Stimulated activated effector memory CD8-positive, alpha-beta T cell treated with anti-CD3 and anti-CD28 coated beads, Interleukin-12 subunit alpha, Interleukin-12 subunit beta, amount 100 ng/mL, for 72 hours (primary cell): ENCODE results near the gene GADL1.
A peak's percentile ranks its signal among the peaks of the same experiment; 100 is the strongest.

Experiments
- ATAC-seq: fragments of 150-1000 bp; cut with Tn5 transposase; 2 replicates; pipeline ENCODE4 v1.10.0; 2021
- DNase-seq, 2 donors: peaks; one replicate each; pipeline ENCODE4 v3.0.0; 2021 to 2022; ENCODE audit warnings: low spot score in 2 of 2
- H3K27ac Mint-ChIP-seq: one replicate; pipeline ENCODE4 v1.8.0; 2022; ENCODE audit warnings: mild to moderate bottlenecking, mixed read lengths
- H3K36me3 Mint-ChIP-seq: one replicate; pipeline ENCODE4 v1.8.0; 2022; ENCODE audit warnings: mild to moderate bottlenecking, mixed read lengths
- H3K4me1 Mint-ChIP-seq: one replicate; pipeline ENCODE4 v1.8.0; 2022; ENCODE audit warnings: mixed read lengths
- H3K4me3 Mint-ChIP-seq: one replicate; pipeline ENCODE4 v1.8.0; 2022; ENCODE audit warnings: mild to moderate bottlenecking, mixed read lengths
- H3K9me3 Mint-ChIP-seq: one replicate; pipeline ENCODE4 v1.8.0; 2022; ENCODE audit warnings: mixed read lengths

The GADL1 gene

GRCh38 chr3:30742796-30743619 lies 151.5 kb downstream of the GADL1 start:
- H3K4me1 Mint-ChIP-seq, result peaks cover 21% of the 10 kb centered on the region
- no peak for DNase-seq
- no peak overlapping the region for H3K4me3 Mint-ChIP-seq
- H3K36me3 Mint-ChIP-seq, result no peaks in the 10 kb centered on the region
- no peak overlapping the region for H3K27ac Mint-ChIP-seq
- H3K9me3 Mint-ChIP-seq, result no peaks in the 10 kb centered on the region
- no peak for ATAC-seq

GRCh38 chr3:30741889-30742288 lies 152.6 kb downstream of the GADL1 start:
- ATAC-seq, result no peak
- Mint-ChIP-seq H3K4me1 (peaks cover 23% of the 10 kb centered on the region), H3K27ac (no peak overlapping the region), H3K4me3 (no peak overlapping the region), H3K36me3 (no peaks in the 10 kb centered on the region), H3K9me3 (no peaks in the 10 kb centered on the region)
- DNase-seq, result no peak

- peak; percentile 92 for ATAC-seq
- H3K27ac Mint-ChIP-seq, result no peak overlapping the region
Measured at GRCh38 chr3:30738605-30739004, 155.9 kb downstream of the GADL1 start.

GRCh38 chr3:30737743-30738499 lies 156.5 kb downstream of the GADL1 start:
- no peaks in the 10 kb centered on the region for H3K9me3 Mint-ChIP-seq
- H3K36me3 Mint-ChIP-seq, result no peaks in the 10 kb centered on the region
- H3K27ac Mint-ChIP-seq, result no peak overlapping the region
- peaks cover 17% of the 10 kb centered on the region for H3K4me1 Mint-ChIP-seq
- no peak overlapping the region for H3K4me3 Mint-ChIP-seq
- peak; percentile 80 for ATAC-seq
- DNase-seq, result no peak

More at GRCh38 chr3:30738605-30739004, 155.9 kb downstream of the GADL1 start:
- no peak for DNase-seq
- H3K4me3 Mint-ChIP-seq, result no peak overlapping the region
- no peaks in the 10 kb centered on the region for H3K36me3 Mint-ChIP-seq
- H3K9me3 Mint-ChIP-seq, result no peaks in the 10 kb centered on the region
- H3K4me1 Mint-ChIP-seq, result peaks cover 23% of the 10 kb centered on the region

GRCh38 chr3:30733696-30734095 lies 160.8 kb downstream of the GADL1 start:
- no peak for DNase-seq
- no peaks in the 10 kb centered on the region for H3K36me3 Mint-ChIP-seq
- no peaks in the 10 kb centered on the region for H3K9me3 Mint-ChIP-seq
- H3K27ac Mint-ChIP-seq, result no peak overlapping the region
- no peak overlapping the region for H3K4me3 Mint-ChIP-seq
- ATAC-seq, result no peak
- H3K4me1 Mint-ChIP-seq, result peaks cover 14% of the 10 kb centered on the region

GRCh38 chr3:30733209-30733608 lies 161.3 kb downstream of the GADL1 start:
- Mint-ChIP-seq H3K4me3 (no peak overlapping the region), H3K36me3 (no peaks in the 10 kb centered on the region), H3K27ac (no peak overlapping the region), H3K9me3 (no peaks in the 10 kb centered on the region), H3K4me1 (peaks cover 9% of the 10 kb centered on the region)
- DNase-seq (no peak), ATAC-seq (no peak)

- Mint-ChIP-seq H3K36me3 (no peaks in the 10 kb centered on the region), H3K27ac (no peak overlapping the region), H3K9me3 (no peaks in the 10 kb centered on the region), H3K4me1 (peaks cover 5% of the 10 kb centered on the region), H3K4me3 (no peak overlapping the region)
- ATAC-seq, result no peak
- no peak for DNase-seq
Measured at GRCh38 chr3:30730967-30731366, 163.5 kb downstream of the GADL1 start.

- Mint-ChIP-seq H3K4me3 (no peak overlapping the region), H3K27ac (no peak overlapping the region), H3K36me3 (no peaks in the 10 kb centered on the region), H3K4me1 (peaks cover 5% of the 10 kb centered on the region), H3K9me3 (peaks cover 3% of the 10 kb centered on the region)
- ATAC-seq, result no peak
- DNase-seq, result no peak
Measured at GRCh38 chr3:30729936-30730335, 164.5 kb downstream of the GADL1 start.

- Mint-ChIP-seq H3K4me1 (peaks cover 5% of the 10 kb centered on the region), H3K36me3 (no peaks in the 10 kb centered on the region), H3K27ac (no peak overlapping the region), H3K4me3 (no peak overlapping the region), H3K9me3 (peaks cover 3% of the 10 kb centered on the region)
- no peak for ATAC-seq
- no peak for DNase-seq
Measured at GRCh38 chr3:30729512-30729911, 164.9 kb downstream of the GADL1 start.

GRCh38 chr3:30728143-30728542 lies 166.3 kb downstream of the GADL1 start:
- H3K4me3 Mint-ChIP-seq, result no peak overlapping the region
- ATAC-seq (no peak), DNase-seq (no peak)
- H3K36me3 Mint-ChIP-seq, result no peaks in the 10 kb centered on the region
- H3K27ac Mint-ChIP-seq, result no peak overlapping the region
- H3K9me3 Mint-ChIP-seq, result peaks cover 3% of the 10 kb centered on the region
- H3K4me1 Mint-ChIP-seq, result peaks cover 5% of the 10 kb centered on the region

GRCh38 chr3:30724863-30725262 lies 169.6 kb downstream of the GADL1 start:
- no peak for ATAC-seq
- no peak for DNase-seq
- Mint-ChIP-seq H3K9me3 (peaks cover 3% of the 10 kb centered on the region), H3K4me3 (no peak overlapping the region), H3K4me1 (peaks cover 5% of the 10 kb centered on the region), H3K36me3 (no peaks in the 10 kb centered on the region), H3K27ac (no peak overlapping the region)

GRCh38 chr3:30723211-30723610 lies 171.2 kb downstream of the GADL1 start:
- H3K4me3 Mint-ChIP-seq, result no peak overlapping the region
- no peaks in the 10 kb centered on the region for H3K36me3 Mint-ChIP-seq
- no peak overlapping the region for H3K27ac Mint-ChIP-seq
- DNase-seq (no peak), ATAC-seq (no peak)
- H3K4me1 Mint-ChIP-seq, result no peaks in the 10 kb centered on the region
- peaks cover 3% of the 10 kb centered on the region for H3K9me3 Mint-ChIP-seq

GRCh38 chr3:30721314-30721634 lies 173.2 kb downstream of the GADL1 start:
- DNase-seq, result no peak
- Mint-ChIP-seq H3K27ac (no peak overlapping the region), H3K9me3 (peaks cover 3% of the 10 kb centered on the region), H3K4me3 (no peak overlapping the region), H3K4me1 (no peaks in the 10 kb centered on the region), H3K36me3 (no peaks in the 10 kb centered on the region)
- ATAC-seq, result no peak

- H3K4me3 Mint-ChIP-seq, result no peak overlapping the region
- peaks cover 3% of the 10 kb centered on the region for H3K9me3 Mint-ChIP-seq
- H3K4me1 Mint-ChIP-seq, result no peaks in the 10 kb centered on the region
- no peak overlapping the region for H3K27ac Mint-ChIP-seq
- no peak for ATAC-seq
- no peaks in the 10 kb centered on the region for H3K36me3 Mint-ChIP-seq
- no peak for DNase-seq
Measured at GRCh38 chr3:30720586-30721313, 173.7 kb downstream of the GADL1 start.

GRCh38 chr3:30719536-30719935 lies 174.9 kb downstream of the GADL1 start:
- Mint-ChIP-seq H3K4me1 (no peaks in the 10 kb centered on the region), H3K4me3 (no peak overlapping the region), H3K36me3 (no peaks in the 10 kb centered on the region), H3K9me3 (no peaks in the 10 kb centered on the region), H3K27ac (no peak overlapping the region)
- DNase-seq, result no peak
- ATAC-seq, result no peak
